WTC11 (cell line): ENCODE data around the gene BBOX1. TPM values are rescaled to one million over a fixed set of nuclear protein-coding genes. Genes with fewer than 3 reads are reported as not detected.

Experiments used
- ATAC-seq: fragments of 200-7000 bp; cut with Tn5 transposase; 2 replicates; pipeline ENCODE4 v1.10.0; 2021; ENCODE audit warnings: mild to moderate bottlenecking, moderate library complexity
- CTCF ChIA-PET: fragments of 300-600 bp; sonication (Branson Sonifier 250); formaldehyde crosslinking; loops from one replicate; lab custom pipeline; 2021; ENCODE audit warnings: antibody characterized with exemption; lab: Charles Lee
- POLR2A ChIA-PET: fragments of 350-600 bp; sonication (Branson Sonifier 250); formaldehyde crosslinking; loops from one replicate; lab custom pipeline; 2021; ENCODE audit warnings: antibody characterized with exemption; lab: Charles Lee
- DNase-seq: peaks from one replicate; pipeline ENCODE4 v3.0.0; 2021; ENCODE audit warnings: low spot score
- H3K27ac Mint-ChIP-seq: 2 replicates; pipeline ENCODE4 v1.8.0; 2021; ENCODE audit warnings: mixed read lengths
- H3K27me3 Mint-ChIP-seq: 2 replicates; pipeline ENCODE4 v1.8.0; 2021; ENCODE audit warnings: low read depth, mild to moderate bottlenecking, moderate library complexity, mixed read lengths
- H3K36me3 Mint-ChIP-seq: 2 replicates; pipeline ENCODE4 v1.8.0; 2021; ENCODE audit warnings: mixed read lengths
- H3K4me1 Mint-ChIP-seq: 2 replicates; pipeline ENCODE4 v1.8.0; 2022; ENCODE audit warnings: mixed read lengths
- H3K4me3 Mint-ChIP-seq: 2 replicates; pipeline ENCODE4 v1.8.0; 2021; ENCODE audit warnings: mild to moderate bottlenecking, moderate library complexity, mixed read lengths
- H3K9me3 Mint-ChIP-seq: 2 replicates; pipeline ENCODE4 v1.8.0; 2021; ENCODE audit warnings: mixed read lengths
- ATF1 ChIP-seq: sonication (generic); formaldehyde crosslinking; IDR thresholded peaks from 2 replicates; pipeline ENCODE4 v1.8.1; 2023; ENCODE audit warnings: mild to moderate bottlenecking, moderate library complexity, missing genetic modification reagents
- CBFB ChIP-seq: sonication (generic); formaldehyde crosslinking; IDR thresholded peaks from 2 replicates; pipeline ENCODE4 v1.8.1; 2022; ENCODE audit warnings: mild to moderate bottlenecking, low read depth, missing genetic modification reagents
- E2F1 ChIP-seq: sonication (generic); formaldehyde crosslinking; IDR thresholded peaks from 2 replicates; pipeline ENCODE4 v1.8.0; 2022; ENCODE audit warnings: mild to moderate bottlenecking, missing genetic modification reagents
- EMX1 ChIP-seq: fragments of 250-450 bp; sonication (Bioruptor Pico); IDR thresholded peaks from 2 replicates; pipeline ENCODE4 v1.8.0; 2021; ENCODE audit warnings: mild to moderate bottlenecking
- ETV6 ChIP-seq: sonication (generic); formaldehyde crosslinking; IDR thresholded peaks from 2 replicates; pipeline ENCODE4 v1.8.1; 2022; ENCODE audit warnings: mild to moderate bottlenecking, missing genetic modification reagents
- FOXK1 ChIP-seq: sonication (generic); formaldehyde crosslinking; IDR thresholded peaks from 2 replicates; pipeline ENCODE4 v1.8.0; 2022; ENCODE audit warnings: mild to moderate bottlenecking, moderate library complexity, missing genetic modification reagents
- FOXP1 ChIP-seq: sonication (generic); formaldehyde crosslinking; IDR thresholded peaks from 2 replicates; pipeline ENCODE4 v1.8.0; 2022; ENCODE audit warnings: missing genetic modification reagents, mild to moderate bottlenecking, moderate library complexity, borderline replicate concordance
- GTF2I ChIP-seq: fragments of 250-450 bp; sonication (Bioruptor Pico); conservative IDR thresholded peaks from 2 replicates; pipeline ENCODE4 v1.4.0; 2021; ENCODE audit warnings: mild to moderate bottlenecking
- HMGA2 ChIP-seq: fragments of 250-450 bp; sonication (Bioruptor Pico); IDR thresholded peaks from 2 replicates; pipeline ENCODE4 v1.4.0; 2021; ENCODE audit warnings: mild to moderate bottlenecking, moderate library complexity
- HMGXB4 ChIP-seq: sonication (generic); formaldehyde crosslinking; IDR thresholded peaks from 2 replicates; pipeline ENCODE4 v1.8.1; 2023; ENCODE audit warnings: mild to moderate bottlenecking, moderate library complexity, missing genetic modification reagents
- JUN ChIP-seq: sonication (generic); formaldehyde crosslinking; IDR thresholded peaks from 2 replicates; pipeline ENCODE4 v1.8.0; 2023; ENCODE audit warnings: mild to moderate bottlenecking, missing genetic modification reagents
- KAT7 ChIP-seq: sonication (generic); formaldehyde crosslinking; IDR thresholded peaks from 2 replicates; pipeline ENCODE4 v1.8.1; 2023; ENCODE audit warnings: missing genetic modification reagents, mild to moderate bottlenecking, borderline replicate concordance
- MXD4 ChIP-seq: fragments of 250-450 bp; sonication (Bioruptor Pico); IDR thresholded peaks from 2 replicates; pipeline ENCODE4 v1.8.0; 2021; ENCODE audit warnings: mild to moderate bottlenecking, moderate library complexity, borderline replicate concordance
- NFATC4 ChIP-seq: fragments of 250-450 bp; sonication (Bioruptor Pico); IDR thresholded peaks from 2 replicates; pipeline ENCODE4 v1.9.0; 2021; ENCODE audit warnings: mild to moderate bottlenecking
- NFE2L1 ChIP-seq: sonication (generic); formaldehyde crosslinking; IDR thresholded peaks from 2 replicates; pipeline ENCODE4 v1.8.1; 2023; ENCODE audit warnings: missing genetic modification reagents
- NR1H2 ChIP-seq: sonication (generic); formaldehyde crosslinking; IDR thresholded peaks from 2 replicates; pipeline ENCODE4 v1.9.0; 2021; ENCODE audit warnings: mild to moderate bottlenecking, moderate library complexity, missing genetic modification reagents
- PRRX2 ChIP-seq: fragments of 250-450 bp; sonication (Bioruptor Pico); IDR thresholded peaks from 2 replicates; pipeline ENCODE4 v1.8.0; 2021; ENCODE audit warnings: mild to moderate bottlenecking
- RORB ChIP-seq: fragments of 250-450 bp; sonication (Bioruptor Pico); IDR thresholded peaks from 2 replicates; pipeline ENCODE4 v1.9.0; 2021; ENCODE audit warnings: mild to moderate bottlenecking
- SOX15 ChIP-seq: fragments of 250-450 bp; sonication (Bioruptor Pico); IDR thresholded peaks from 2 replicates; pipeline ENCODE4 v1.9.0; 2021; ENCODE audit warnings: mild to moderate bottlenecking
- TEAD1 ChIP-seq: sonication (generic); formaldehyde crosslinking; IDR thresholded peaks from 2 replicates; pipeline ENCODE4 v1.8.0; 2022; ENCODE audit warnings: mild to moderate bottlenecking, missing genetic modification reagents
- USF2 ChIP-seq: sonication (generic); formaldehyde crosslinking; IDR thresholded peaks from 2 replicates; pipeline ENCODE4 v1.8.1; 2023; ENCODE audit warnings: mild to moderate bottlenecking, missing genetic modification reagents, moderate library complexity
- ZNF121 ChIP-seq: sonication (generic); formaldehyde crosslinking; IDR thresholded peaks from 2 replicates; pipeline ENCODE4 v1.8.0; 2023; ENCODE audit warnings: missing genetic modification reagents
- ZNF219 ChIP-seq: sonication (generic); formaldehyde crosslinking; IDR thresholded peaks from 2 replicates; pipeline ENCODE4 v1.8.0; 2023; ENCODE audit warnings: missing genetic modification reagents, mild to moderate bottlenecking, borderline replicate concordance
- ZNF671 ChIP-seq: fragments of 250-450 bp; sonication (Bioruptor Pico); IDR thresholded peaks from 2 replicates; pipeline ENCODE4 v1.8.0; 2021; ENCODE audit warnings: mild to moderate bottlenecking
- total RNA-seq: library from RNA; stranded (reverse); gene quantifications from 3 replicates; pipeline ENCODE4 v1.2.3, GENCODE V29; 2021
- TF ChIP-seq, protein P1 (sequence below): sonication (generic); formaldehyde crosslinking; conservative IDR thresholded peaks from 2 replicates; pipeline ENCODE4 v1.8.1; 2022; ENCODE audit warnings: mild to moderate bottlenecking, missing genetic modification reagents
- TF ChIP-seq, protein P2 (sequence below): fragments of 250-450 bp; sonication (Bioruptor Pico); IDR thresholded peaks from 2 replicates; pipeline ENCODE4 v2.1.2; 2022; ENCODE audit warnings: mild to moderate bottlenecking, moderate library complexity
- TF ChIP-seq, protein P3 (sequence below): sonication (generic); formaldehyde crosslinking; IDR thresholded peaks from 2 replicates; pipeline ENCODE4 v1.8.0; 2022; ENCODE audit warnings: mild to moderate bottlenecking, missing genetic modification reagents
- TF ChIP-seq, protein P4 (sequence below): sonication (generic); formaldehyde crosslinking; IDR thresholded peaks from 2 replicates; pipeline ENCODE4 v1.8.1; 2022; ENCODE audit warnings: mild to moderate bottlenecking, missing genetic modification reagents, moderate library complexity, borderline replicate concordance
- TF ChIP-seq, protein P5 (sequence below): fragments of 250-450 bp; sonication (Bioruptor Pico); IDR thresholded peaks from 2 replicates; pipeline ENCODE4 v1.9.0; 2021; ENCODE audit warnings: moderate library complexity, mild to moderate bottlenecking, inconsistent platforms, borderline replicate concordance

The BBOX1 gene
- total RNA-seq, 1 experiment from 2014 or later, result not detected

DNA sequence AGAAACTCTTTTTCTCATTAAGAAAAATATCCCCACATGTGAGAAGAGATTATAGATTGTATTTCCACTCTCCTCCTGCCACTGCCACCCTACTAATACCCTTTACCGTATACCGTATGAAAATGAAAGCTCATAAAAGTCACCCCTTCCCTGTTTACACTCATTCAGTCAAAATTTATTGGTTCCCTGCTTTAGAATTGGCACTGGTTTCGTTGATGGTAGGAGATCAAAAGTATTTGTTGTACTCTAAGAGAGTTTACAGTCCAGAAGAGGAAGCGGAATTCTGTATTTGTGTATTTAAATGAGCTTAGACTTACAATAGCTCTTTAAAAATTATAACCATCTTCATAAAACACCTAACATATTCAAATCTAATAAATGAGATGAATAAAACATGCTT lies 68.2 kb downstream of the BBOX1 start (continued):
- TF ChIP-seq E2F1 (CRISPR knock-in tag) (no peak), TEAD1 (no peak), RORB (CRISPR knock-in tag) (no peak), ZNF219 (CRISPR knock-in tag) (no peak), USF2 (CRISPR knock-in tag) (no peak)
- TF ChIP-seq, protein P1, sequence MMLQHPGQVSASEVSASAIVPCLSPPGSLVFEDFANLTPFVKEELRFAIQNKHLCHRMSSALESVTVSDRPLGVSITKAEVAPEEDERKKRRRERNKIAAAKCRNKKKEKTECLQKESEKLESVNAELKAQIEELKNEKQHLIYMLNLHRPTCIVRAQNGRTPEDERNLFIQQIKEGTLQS (CRISPR knock-in tag), result no peak
- TF ChIP-seq, all 79 proteins: peak for 0

DNA sequence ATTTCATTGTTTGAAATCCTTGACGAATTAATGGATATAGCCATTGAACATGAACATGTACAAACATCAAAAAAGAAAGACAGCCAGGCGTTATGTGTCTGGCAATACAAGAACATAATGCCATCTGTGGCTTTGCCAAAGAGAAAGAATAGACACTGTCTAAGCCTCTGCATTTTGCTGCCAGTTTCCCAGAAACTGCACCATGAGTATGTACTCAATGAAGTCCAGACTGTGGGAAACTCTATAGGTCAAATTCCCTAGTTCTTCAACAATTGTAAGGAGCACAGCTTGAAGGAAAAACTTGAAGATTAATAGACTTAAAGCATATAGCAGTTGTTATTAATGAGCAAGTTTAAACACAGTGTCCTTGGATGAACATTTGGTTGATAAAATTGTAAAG lies 71.3 kb downstream of the BBOX1 start:
- no peaks in the 10 kb centered on the region for H3K9me3 Mint-ChIP-seq

DNA sequence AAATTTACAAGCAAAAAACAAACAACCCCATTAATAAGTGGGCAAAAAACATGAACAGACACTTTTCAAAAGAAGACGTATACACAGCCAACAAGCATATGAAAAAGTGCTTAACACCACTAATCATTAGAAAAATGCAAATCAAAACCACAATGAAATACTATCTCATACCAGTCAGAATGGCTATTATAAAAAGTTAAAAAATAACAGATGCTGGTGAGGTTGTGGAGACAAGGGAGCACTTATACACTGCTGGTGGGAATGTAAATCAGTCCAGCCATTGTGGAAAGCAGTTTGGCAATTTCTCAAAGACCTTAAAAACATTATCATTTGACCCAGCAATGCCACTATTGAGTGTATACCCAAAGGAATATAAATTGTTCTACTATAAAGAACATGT lies 72.3 kb downstream of the BBOX1 start:
- Mint-ChIP-seq H3K9me3 (no peaks in the 10 kb centered on the region), H3K4me3 (no peak overlapping the region), H3K4me1 (no peaks in the 10 kb centered on the region), H3K36me3 (no peaks in the 10 kb centered on the region), H3K27me3 (no peaks in the 10 kb centered on the region), H3K27ac (no peak overlapping the region)
- ATAC-seq (no peak), DNase-seq (no peak)
- ChIA-PET POLR2A (no interaction called here), CTCF (no interaction called here)
- no peak for TF ChIP-seq FOXK1 (CRISPR knock-in tag)
- TF ChIP-seq, protein P2, sequence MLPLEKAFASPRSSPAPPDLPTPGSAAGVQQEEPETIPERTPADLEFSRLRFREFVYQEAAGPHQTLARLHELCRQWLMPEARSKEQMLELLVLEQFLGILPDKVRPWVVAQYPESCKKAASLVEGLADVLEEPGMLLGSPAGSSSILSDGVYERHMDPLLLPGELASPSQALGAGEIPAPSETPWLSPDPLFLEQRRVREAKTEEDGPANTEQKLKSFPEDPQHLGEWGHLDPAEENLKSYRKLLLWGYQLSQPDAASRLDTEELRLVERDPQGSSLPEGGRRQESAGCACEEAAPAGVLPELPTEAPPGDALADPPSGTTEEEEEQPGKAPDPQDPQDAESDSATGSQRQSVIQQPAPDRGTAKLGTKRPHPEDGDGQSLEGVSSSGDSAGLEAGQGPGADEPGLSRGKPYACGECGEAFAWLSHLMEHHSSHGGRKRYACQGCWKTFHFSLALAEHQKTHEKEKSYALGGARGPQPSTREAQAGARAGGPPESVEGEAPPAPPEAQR, result no peak
- no peak for TF ChIP-seq GTF2I
- no peak for TF ChIP-seq CBFB (CRISPR knock-in tag)
- TF ChIP-seq, protein P3, sequence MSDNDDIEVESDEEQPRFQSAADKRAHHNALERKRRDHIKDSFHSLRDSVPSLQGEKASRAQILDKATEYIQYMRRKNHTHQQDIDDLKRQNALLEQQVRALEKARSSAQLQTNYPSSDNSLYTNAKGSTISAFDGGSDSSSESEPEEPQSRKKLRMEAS (CRISPR knock-in tag), result no peak
- TF ChIP-seq ZNF671, result no peak
- no peak for TF ChIP-seq SOX15 (CRISPR knock-in tag)
- TF ChIP-seq MXD4 (CRISPR knock-in tag), result no peak
- no peak for TF ChIP-seq PRRX2 (CRISPR knock-in tag)
- TF ChIP-seq, protein P4, sequence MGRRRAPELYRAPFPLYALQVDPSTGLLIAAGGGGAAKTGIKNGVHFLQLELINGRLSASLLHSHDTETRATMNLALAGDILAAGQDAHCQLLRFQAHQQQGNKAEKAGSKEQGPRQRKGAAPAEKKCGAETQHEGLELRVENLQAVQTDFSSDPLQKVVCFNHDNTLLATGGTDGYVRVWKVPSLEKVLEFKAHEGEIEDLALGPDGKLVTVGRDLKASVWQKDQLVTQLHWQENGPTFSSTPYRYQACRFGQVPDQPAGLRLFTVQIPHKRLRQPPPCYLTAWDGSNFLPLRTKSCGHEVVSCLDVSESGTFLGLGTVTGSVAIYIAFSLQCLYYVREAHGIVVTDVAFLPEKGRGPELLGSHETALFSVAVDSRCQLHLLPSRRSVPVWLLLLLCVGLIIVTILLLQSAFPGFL, result no peak
- TF ChIP-seq ATF1 (CRISPR knock-in tag), result no peak

More for the DNA sequence above, 71.3 kb downstream of the BBOX1 start:
- ATAC-seq (no peak), DNase-seq (no peak)
- no peaks in the 10 kb centered on the region for H3K36me3 Mint-ChIP-seq
- ChIA-PET POLR2A (no interaction called here), CTCF (no interaction called here)
- H3K27ac Mint-ChIP-seq, result no peak overlapping the region
- TF ChIP-seq NFATC4 (CRISPR knock-in tag) (no peak), HMGA2 (CRISPR knock-in tag) (no peak), PRRX2 (CRISPR knock-in tag) (no peak), ZNF121 (no peak), ETV6 (no peak), JUN (CRISPR knock-in tag) (no peak), NR1H2 (no peak), HMGXB4 (CRISPR knock-in tag) (no peak), KAT7 (CRISPR knock-in tag) (no peak), NFE2L1 (no peak), FOXP1 (CRISPR knock-in tag) (no peak), EMX1 (CRISPR knock-in tag) (no peak)
- TF ChIP-seq, protein P3 (CRISPR knock-in tag), result no peak
- TF ChIP-seq, protein P5, sequence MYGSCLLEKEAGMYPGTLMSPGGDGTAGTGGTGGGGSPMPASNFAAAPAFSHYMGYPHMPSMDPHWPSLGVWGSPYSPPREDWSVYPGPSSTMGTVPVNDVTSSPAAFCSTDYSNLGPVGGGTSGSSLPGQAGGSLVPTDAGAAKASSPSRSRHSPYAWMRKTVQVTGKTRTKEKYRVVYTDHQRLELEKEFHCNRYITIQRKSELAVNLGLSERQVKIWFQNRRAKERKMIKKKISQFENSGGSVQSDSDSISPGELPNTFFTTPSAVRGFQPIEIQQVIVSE (CRISPR knock-in tag), result no peak
- TF ChIP-seq, protein P4, result no peak
- no peaks in the 10 kb centered on the region for H3K27me3 Mint-ChIP-seq
- no peak overlapping the region for H3K4me3 Mint-ChIP-seq
- H3K4me1 Mint-ChIP-seq, result no peaks in the 10 kb centered on the region
